Keratinocyte (primary cell): ENCODE data around the gene AGPS. TPM values are rescaled to one million over a fixed set of nuclear protein-coding genes. Genes with fewer than 3 reads are reported as not detected.
A peak's percentile ranks its signal among the peaks of the same experiment; 100 is the strongest.
"Not testable (repeated sequence)": the region's sequence is repeated elsewhere in the genome, so short reads cannot be mapped to it uniquely, and the experiment has no call there.

Experiments
- DNase-seq: peaks from one replicate; pipeline ENCODE4 v3.0.0-alpha.2; 2011; ENCODE audit warnings: low read depth, missing footprints, low spot score
- FAIRE-seq: peaks from 2 replicates; lab custom pipeline; 2011; peaks lifted over from hg19 to GRCh38; lab: Jason Lieb, UNC
- H2AFZ ChIP-seq: 2 replicates; pipeline ENCODE4 v1.6.0; 2012; ENCODE audit warnings: low read length, control low read depth, inconsistent platforms; ENCODE audit not compliant: control insufficient read depth
- H3K27ac ChIP-seq: 2 replicates; pipeline ENCODE4 v1.5.1; 2011; ENCODE audit warnings: low read length; ENCODE audit not compliant: control insufficient read depth, insufficient read depth
- H3K27me3 ChIP-seq: 3 replicates; pipeline ENCODE4 v1.6.0; 2011; ENCODE audit warnings: low read length; ENCODE audit not compliant: control insufficient read depth, insufficient read depth; ENCODE audit errors: extremely low read depth
- H3K36me3 ChIP-seq, 2 experiments: 2 replicates in 1 of 2; 3 replicates in 1 of 2; pipeline ENCODE4 v1.5.1; 2011; ENCODE audit warnings: low read length in 2 of 2, mild to moderate bottlenecking in 1 of 2; ENCODE audit not compliant: control insufficient read depth in 2 of 2, insufficient read depth in 2 of 2; ENCODE audit errors: extremely low read depth in 1 of 2
- H3K4me1 ChIP-seq: 3 replicates; pipeline ENCODE4 v1.5.1; 2011; ENCODE audit warnings: low read length; ENCODE audit not compliant: control insufficient read depth, insufficient read depth; ENCODE audit errors: extremely low read depth
- H3K4me2 ChIP-seq: 3 replicates; pipeline ENCODE4 v1.6.0; 2011; ENCODE audit warnings: low read depth, low read length; ENCODE audit not compliant: control insufficient read depth, insufficient read depth; ENCODE audit errors: extremely low read depth
- H3K4me3 ChIP-seq, 3 experiments: fragments of 200-600 bp in 1 of 3; sonication (generic) in 1 of 3; 2 replicates in 2 of 3; 3 replicates in 1 of 3; pipeline ENCODE4 v1.5.1; 2011 to 2016; ENCODE audit warnings: low read length in 3 of 3, mild to moderate bottlenecking in 3 of 3, control low read depth in 2 of 3, inconsistent platforms in 1 of 3, low read depth in 1 of 3, mixed read lengths in 1 of 3, mixed run types in 1 of 3, moderate library complexity in 1 of 3; ENCODE audit not compliant: control insufficient read depth in 2 of 3, insufficient read depth in 2 of 3; ENCODE audit errors: extremely low read depth in 1 of 3
- H3K79me2 ChIP-seq: 2 replicates; pipeline ENCODE4 v1.6.0; 2012; ENCODE audit warnings: low read length; ENCODE audit not compliant: control insufficient read depth, insufficient read depth
- H3K9ac ChIP-seq: 3 replicates; pipeline ENCODE4 v1.6.0; 2011; ENCODE audit warnings: low read length; ENCODE audit not compliant: control insufficient read depth, insufficient read depth; ENCODE audit errors: extremely low read depth
- H3K9me1 ChIP-seq: 3 replicates; pipeline ENCODE4 v1.6.0; 2011; ENCODE audit warnings: low read length; ENCODE audit not compliant: control insufficient read depth, insufficient read depth; ENCODE audit errors: extremely low read depth
- H3K9me3 ChIP-seq: 2 replicates; pipeline ENCODE4 v1.5.1; 2012; ENCODE audit warnings: low read depth, low read length; ENCODE audit not compliant: control insufficient read depth
- H4K20me1 ChIP-seq: 3 replicates; pipeline ENCODE4 v1.6.0; 2011; ENCODE audit warnings: low read length; ENCODE audit not compliant: control insufficient read depth, insufficient read depth; ENCODE audit errors: extremely low read depth
- EZH2 ChIP-seq: IDR thresholded peaks from one replicate; pipeline ENCODE4 v1.6.1; 2012; ENCODE audit warnings: inconsistent platforms, mild to moderate bottlenecking, low read length, moderate library complexity
- dilution Hi-C: fragments of 300-500 bp; cut with MboI; formaldehyde crosslinking; loops from one replicate; pipeline ENCODE4 v1.7.0; 2020; ENCODE audit warnings: low sequenced_read_pairs; ENCODE audit not compliant: extremely low pct_ligation_motif_present
- polyA plus RNA-seq, 5 experiments: library from polyadenylated mRNA; depleted of rRNA in 3 of 5; stranded (reverse) in 3 of 5; stranded (forward) in 1 of 5; unstranded in 1 of 5; fragments of >200 nt; gene quantifications; 1 replicate in 1 of 5; 2 replicates in 3 of 5; 3 replicates in 1 of 5; pipeline versions ENCODE4 v1.2.1 to v1.2.3, GENCODE V29; 2011 to 2012; ENCODE audit warnings: missing spikeins in 2 of 5, low read depth in 1 of 5, low replicate concordance in 1 of 5
- TF ChIP-seq, protein P1 (sequence below), 3 experiments: IDR thresholded peaks in 1 of 3; conservative IDR thresholded peaks in 1 of 3; optimal IDR thresholded peaks in 1 of 3; 2 replicates in 2 of 3; 3 replicates in 1 of 3; pipeline versions ENCODE3 to v1.5.1; 2011; ENCODE audit warnings: low read length in 3 of 3, mild to moderate bottlenecking in 3 of 3, moderate library complexity in 2 of 3, control low read depth in 1 of 3, inconsistent platforms in 1 of 3; ENCODE audit not compliant: insufficient read depth in 2 of 3; ENCODE audit errors: extremely low read depth in 1 of 3

Gene AGPS
- polyA plus RNA-seq, 1 donor (not counting 4 experiments of a cell fraction or from before 2014, with no cell fraction given), result 28.0 TPM

DNA sequence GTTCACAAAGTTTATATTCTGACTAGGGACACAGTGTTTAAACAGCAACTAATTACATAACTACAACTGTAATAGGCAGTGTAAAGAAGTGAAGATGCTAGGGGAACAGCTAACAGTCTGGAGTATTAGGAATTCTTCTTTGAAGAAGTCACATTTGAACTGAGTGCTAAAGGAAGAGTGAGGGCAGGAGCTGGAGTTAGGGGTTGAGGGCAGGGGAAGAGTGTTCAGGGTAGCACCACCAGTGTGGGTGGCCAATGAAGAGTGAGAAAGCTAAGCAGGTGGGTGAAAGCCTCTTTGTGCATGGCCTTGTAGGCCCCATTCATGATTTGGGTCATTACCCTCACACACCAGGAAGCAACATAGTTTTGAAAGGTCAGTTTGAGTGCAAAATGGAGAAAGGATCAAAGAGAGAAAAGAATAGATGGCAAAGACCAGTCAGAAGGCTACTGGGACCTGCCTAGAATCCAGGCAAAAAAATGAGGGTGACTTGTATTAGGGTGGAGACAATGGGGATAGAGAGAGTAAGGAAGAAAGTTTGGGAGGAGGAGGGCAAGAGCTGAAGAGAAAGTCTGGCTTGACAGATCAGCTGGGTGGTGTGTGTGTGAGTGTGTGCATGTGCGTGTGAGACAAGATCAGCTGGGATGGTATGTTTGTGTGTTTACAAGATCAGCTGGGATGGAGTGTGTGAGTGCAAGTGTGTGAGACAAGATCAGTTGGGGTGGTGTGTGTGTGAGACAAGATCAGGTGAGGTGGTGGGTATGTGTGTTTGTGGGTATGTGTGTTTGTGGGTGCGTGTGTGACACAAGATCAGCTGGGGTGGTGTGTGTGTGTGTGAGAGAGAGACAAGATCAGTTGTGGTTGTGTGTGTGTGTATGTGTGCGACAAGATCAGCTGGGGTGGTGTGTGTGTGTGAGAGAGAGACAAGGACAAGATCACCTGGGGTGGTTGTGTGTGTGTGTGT is 43.6 kb upstream of the AGPS start:
- Histone ChIP-seq H3K4me2 (no peak overlapping the region), H3K27ac (no peak overlapping the region), H3K36me3 (no peaks in the 10 kb centered on the region), H4K20me1 (no peaks in the 10 kb centered on the region), H3K9me3 (no peaks in the 10 kb centered on the region), H3K27me3 (no peaks in the 10 kb centered on the region), H3K4me1 (peaks cover 11% of the 10 kb centered on the region), H3K4me3 (no peak overlapping the region), H3K79me2 (no peaks in the 10 kb centered on the region), H3K9ac (no peak overlapping the region), H2AFZ (no peak overlapping the region), H3K9me1 (no peaks in the 10 kb centered on the region)
- TF ChIP-seq, protein P1, sequence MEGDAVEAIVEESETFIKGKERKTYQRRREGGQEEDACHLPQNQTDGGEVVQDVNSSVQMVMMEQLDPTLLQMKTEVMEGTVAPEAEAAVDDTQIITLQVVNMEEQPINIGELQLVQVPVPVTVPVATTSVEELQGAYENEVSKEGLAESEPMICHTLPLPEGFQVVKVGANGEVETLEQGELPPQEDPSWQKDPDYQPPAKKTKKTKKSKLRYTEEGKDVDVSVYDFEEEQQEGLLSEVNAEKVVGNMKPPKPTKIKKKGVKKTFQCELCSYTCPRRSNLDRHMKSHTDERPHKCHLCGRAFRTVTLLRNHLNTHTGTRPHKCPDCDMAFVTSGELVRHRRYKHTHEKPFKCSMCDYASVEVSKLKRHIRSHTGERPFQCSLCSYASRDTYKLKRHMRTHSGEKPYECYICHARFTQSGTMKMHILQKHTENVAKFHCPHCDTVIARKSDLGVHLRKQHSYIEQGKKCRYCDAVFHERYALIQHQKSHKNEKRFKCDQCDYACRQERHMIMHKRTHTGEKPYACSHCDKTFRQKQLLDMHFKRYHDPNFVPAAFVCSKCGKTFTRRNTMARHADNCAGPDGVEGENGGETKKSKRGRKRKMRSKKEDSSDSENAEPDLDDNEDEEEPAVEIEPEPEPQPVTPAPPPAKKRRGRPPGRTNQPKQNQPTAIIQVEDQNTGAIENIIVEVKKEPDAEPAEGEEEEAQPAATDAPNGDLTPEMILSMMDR (optimal IDR thresholded peaks at IDR 0.05 in 1 of 3, IDR thresholded peaks at IDR 0.05 in 1 of 3, conservative IDR thresholded peaks at IDR 0.05 in 1 of 3; ENCODE audit: extremely low read depth in 1 of 3, insufficient read depth in 2 of 3, low read length in 3 of 3), result no peak
- TF ChIP-seq EZH2, result no peak
- no peak for FAIRE-seq
- DNase-seq, result no peak
- dilution Hi-C loops, result no loop called here

DNA sequence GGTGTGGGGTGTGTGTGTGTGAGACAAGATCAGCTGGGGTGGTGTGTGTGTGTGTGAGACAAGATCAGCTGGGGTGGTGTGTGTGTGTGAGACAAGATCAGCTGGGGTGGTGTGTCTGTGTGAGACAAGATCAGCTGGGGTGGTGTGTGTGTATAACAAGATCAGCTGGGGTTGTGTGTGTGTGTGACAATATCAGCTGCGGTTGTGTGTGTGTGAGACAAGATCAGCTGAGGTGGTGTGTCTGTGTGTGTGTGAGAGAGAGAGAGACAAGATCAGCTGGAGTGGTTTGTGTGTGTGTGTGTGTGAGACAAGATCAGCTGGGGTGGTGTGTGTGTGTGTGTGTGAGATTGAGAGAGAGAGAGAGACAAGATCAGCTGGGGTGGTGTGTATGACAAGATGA is 41.9 kb upstream of the AGPS start:
- H3K27me3 ChIP-seq, H3K9me3 ChIP-seq, H3K79me2 ChIP-seq, H3K9ac ChIP-seq, DNase-seq, H3K27ac ChIP-seq, H3K36me3 ChIP-seq, FAIRE-seq, H3K9me1 ChIP-seq, H2AFZ ChIP-seq, H4K20me1 ChIP-seq, H3K4me2 ChIP-seq, dilution Hi-C loops, H3K4me3 ChIP-seq: not testable (repeated sequence)
- H3K4me1 ChIP-seq, result peaks cover 11% of the 10 kb centered on the region

DNA sequence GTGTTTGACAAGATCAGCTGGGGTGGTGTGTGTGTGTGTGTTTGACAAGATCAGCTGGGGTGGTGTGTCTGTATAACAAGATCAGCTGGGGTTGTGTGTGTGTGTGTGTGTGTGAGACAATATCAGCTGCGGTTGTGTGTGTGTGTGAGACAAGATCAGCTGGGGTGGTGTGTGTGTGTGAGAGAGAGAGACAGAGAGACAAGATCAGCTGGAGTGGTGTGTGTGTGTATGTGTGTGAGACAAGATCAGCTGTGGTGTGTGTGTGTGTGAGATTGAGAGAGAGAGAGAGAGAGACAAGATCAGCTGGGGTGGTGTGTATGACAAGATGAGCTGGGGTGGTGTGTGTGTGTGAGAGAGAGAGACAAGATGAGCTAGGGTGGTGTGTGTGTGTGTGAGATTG is 41.5 kb upstream of the AGPS start:
- H3K79me2 ChIP-seq, H3K9me3 ChIP-seq, H3K9me1 ChIP-seq, H3K27me3 ChIP-seq, H3K4me3 ChIP-seq, dilution Hi-C loops, H4K20me1 ChIP-seq, DNase-seq, H3K9ac ChIP-seq, H2AFZ ChIP-seq, H3K4me2 ChIP-seq, H3K36me3 ChIP-seq, FAIRE-seq: not testable (repeated sequence)
- peaks cover 11% of the 10 kb centered on the region for H3K4me1 ChIP-seq
- peak overlapping the region; percentile 2 for H3K27ac ChIP-seq
